ENCODE data around the gene SPDYC.

Gene SPDYC

DNA sequence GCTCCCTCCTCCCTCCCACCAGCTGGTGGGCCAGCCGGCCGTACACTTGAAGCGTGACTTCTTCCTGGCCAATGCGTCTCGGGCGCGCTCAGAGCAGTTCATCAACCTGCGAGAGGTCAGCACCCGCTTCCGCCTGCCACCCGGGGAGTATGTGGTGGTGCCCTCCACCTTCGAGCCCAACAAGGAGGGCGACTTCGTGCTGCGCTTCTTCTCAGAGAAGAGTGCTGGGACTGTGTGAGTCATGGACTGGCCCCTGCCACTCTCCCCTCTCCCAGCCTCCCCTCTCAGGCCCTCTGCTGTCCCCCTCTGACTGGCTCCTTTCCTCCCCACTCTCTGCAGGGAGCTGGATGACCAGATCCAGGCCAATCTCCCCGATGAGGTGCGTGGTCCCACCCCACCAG is 36.4 kb downstream of the SPDYC start:
- no peak for DNase-seq (ENCODE audit: low read depth in 2 of 2)

DNA sequence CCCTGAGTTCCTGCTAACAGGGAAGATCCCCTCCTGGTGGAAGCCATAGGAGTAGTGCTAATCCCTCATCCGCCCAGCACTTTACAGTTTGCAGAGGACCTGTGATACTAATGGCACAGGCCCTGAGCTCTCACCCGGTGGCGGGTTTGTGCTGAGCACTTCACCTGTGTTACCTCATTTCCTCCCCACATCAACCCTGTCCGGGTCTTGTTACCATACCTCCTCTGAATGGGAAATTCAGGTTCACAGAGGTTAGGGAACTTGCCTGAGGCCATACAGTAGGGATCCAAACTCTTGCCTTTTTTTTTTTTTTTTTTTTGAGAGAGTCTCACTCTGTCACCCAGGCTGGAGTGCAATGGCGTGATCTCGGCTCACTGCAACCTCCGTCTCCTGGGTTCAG is 36.9 kb downstream of the SPDYC start:
- no peak for DNase-seq (ENCODE audit: low read depth in 2 of 2)

DNA sequence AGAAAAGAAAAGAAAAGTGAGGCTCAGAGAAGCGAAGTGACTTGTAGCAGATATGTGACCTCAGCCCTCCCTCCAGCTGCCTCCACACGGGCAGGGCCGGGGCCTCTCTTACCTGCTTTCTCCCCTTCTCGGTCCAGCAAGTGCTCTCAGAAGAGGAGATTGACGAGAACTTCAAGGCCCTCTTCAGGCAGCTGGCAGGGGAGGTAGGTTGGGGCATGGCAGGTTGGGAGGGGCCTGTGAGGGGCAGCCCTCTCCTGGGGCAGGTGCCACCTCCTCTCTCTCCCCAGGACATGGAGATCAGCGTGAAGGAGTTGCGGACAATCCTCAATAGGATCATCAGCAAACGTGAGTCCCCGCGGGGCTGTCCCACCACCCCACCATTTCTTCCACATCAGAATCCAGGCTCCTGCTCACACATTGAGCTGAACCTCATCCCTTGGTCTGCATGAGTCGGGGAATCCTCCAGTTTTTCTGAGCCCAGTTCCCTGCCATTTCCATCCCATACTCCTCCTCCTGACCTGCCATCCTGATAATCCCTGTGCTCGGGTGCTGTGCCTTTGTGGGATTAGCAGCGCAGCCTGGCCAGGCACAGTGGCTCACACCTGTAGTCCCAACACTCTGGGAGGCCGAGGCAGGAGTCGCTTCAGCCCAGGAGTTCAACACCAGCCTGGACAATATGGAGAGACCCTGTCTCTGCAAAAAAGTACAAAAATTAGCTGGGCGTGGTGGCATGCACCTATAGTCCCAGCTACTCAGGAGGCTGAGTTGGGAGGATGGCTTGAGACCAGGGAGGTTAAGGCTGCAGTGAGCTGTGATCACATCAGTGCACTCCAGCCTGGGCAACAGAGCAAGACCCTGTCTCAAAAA is 38.1 kb downstream of the SPDYC start:
- DNase-seq (ENCODE audit: low read depth in 2 of 2): no peak

DNA sequence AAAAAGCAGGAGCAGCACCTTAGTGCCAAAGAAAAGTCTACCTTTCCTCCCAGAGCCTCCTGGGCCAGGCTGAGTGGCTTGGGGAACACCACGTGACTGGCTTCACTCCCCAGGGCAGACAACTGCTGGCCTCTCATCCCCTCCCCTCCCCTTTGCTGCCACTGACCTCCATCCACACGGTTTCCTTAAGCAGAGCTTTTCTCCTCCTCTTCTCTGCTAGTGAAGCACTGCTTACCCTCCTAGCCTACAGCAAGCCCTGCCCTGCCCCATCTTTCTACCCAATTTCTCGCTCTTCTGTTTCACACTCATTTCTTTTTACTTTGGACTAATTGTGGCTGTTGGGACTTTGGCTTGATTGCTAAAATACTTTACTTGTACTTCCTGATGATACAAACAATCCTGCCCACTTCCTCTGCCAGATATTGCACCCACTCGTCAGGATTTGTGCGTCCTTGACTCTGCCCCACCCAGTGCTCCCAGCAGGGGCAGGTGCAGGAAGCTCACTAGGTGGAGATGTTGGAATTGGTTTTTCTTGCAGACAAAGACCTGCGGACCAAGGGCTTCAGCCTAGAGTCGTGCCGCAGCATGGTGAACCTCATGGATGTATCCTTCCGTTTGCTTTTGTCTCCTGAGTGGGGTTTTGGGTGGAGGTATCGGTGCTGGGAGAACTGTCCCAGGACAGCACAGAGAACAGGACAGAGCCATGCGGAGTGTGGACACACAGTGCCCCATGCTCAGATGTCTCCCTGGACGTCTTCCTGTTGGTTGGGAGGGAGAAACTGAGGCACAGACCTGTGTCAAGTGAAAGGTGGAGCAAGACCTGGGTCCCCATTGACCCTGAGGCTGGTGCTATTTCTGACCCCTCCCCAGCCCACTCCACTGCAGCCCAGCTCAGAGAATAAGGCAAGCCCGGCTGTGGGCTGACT is 39.0 kb downstream of the SPDYC start:
- DNase-seq (ENCODE audit: low read depth in 2 of 2): no peak

DNA sequence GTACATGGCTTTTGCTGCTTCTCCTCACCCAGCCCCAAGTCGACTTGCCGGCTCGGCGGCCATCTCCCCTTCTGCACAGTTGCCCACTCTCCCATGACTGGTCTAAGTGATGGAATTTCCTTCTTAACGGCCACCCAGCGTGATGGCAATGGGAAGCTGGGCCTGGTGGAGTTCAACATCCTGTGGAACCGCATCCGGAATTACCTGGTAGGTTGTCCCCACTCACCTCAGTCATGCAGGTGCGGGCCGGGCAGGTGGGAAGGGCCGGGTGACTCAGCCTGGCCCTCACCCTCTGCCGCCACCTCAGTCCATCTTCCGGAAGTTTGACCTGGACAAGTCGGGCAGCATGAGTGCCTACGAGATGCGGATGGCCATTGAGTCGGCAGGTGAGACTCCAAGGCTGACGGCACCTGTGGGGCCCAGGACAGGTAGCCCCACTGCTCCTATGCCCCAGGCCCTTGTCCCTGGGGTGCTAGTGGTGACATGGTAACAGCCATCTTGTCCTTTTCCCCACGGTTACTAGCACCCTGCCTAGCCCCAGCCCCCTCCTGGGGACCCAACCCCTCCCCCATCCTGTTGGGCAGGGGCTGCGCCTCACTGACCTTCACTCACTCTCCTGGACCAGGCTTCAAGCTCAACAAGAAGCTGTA is 39.8 kb downstream of the SPDYC start:
- DNase-seq (ENCODE audit: low read depth in 2 of 2): no peak

DNA sequence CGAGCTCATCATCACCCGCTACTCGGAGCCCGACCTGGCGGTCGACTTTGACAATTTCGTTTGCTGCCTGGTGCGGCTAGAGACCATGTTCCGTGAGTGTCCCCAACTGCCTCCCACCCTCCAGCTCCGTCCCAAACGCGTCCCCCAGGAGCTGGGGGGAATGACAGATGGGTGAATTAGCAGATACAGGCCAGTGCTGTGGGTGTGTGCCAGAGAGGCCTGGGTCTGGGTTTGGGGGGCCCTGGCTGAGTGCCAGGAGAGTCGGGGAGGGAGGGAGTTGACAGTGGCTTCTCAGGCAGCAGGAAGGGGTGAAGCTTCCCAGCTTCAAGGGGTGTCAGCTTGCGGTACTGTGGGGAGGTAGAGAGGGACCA is 40.3 kb downstream of the SPDYC start:
- DNase-seq (ENCODE audit: low read depth in 2 of 2): no peak

DNA sequence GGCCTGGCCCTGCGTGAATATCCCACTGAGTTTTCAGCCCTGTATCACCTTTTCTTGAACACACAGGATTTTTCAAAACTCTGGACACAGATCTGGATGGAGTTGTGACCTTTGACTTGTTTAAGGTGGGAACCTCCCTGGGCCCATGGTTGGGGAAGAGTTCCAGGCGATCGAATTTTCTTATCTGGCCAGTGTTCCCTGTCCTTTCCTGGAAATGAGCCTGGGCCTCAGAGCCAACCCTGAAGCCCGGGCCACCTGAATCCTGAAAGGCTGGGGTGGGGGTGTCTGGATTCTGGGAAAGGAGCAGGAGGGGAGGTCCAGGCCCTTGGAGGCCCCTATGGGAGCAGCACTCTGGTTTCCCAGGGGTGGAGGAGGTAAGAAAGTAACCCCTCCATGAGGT is 40.7 kb downstream of the SPDYC start:
- no peak for DNase-seq (ENCODE audit: low read depth in 2 of 2)

DNA sequence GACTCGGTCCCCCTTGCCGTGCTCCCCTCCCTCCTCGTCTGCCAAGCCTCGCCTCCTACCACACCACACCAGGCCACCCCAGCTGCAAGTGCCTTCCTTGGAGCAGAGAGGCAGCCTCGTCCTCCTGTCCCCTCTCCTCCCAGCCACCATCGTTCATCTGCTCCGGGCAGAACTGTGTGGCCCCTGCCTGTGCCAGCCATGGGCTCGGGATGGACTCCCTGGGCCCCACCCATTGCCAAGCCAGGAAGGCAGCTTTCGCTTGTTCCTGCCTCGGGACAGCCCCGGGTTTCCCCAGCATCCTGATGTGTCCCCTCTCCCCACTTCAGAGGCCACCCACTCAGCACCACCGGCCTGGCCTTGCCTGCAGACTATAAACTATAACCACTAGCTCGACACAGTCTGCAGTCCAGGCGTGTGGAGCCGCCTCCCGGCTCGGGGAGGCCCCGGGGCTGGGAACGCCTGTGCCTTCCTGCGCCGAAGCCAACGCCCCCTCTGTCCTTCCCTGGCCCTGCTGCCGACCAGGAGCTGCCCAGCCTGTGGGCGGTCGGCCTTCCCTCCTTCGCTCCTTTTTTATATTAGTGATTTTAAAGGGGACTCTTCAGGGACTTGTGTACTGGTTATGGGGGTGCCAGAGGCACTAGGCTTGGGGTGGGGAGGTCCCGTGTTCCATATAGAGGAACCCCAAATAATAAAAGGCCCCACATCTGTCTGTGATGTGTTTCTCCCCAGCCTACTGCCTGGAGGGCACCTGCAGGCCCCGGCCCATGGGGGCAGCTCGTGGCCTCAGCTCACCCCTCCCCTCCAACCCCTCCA is 41.5 kb downstream of the SPDYC start:
- no peak for DNase-seq (ENCODE audit: low read depth in 2 of 2)

DNA sequence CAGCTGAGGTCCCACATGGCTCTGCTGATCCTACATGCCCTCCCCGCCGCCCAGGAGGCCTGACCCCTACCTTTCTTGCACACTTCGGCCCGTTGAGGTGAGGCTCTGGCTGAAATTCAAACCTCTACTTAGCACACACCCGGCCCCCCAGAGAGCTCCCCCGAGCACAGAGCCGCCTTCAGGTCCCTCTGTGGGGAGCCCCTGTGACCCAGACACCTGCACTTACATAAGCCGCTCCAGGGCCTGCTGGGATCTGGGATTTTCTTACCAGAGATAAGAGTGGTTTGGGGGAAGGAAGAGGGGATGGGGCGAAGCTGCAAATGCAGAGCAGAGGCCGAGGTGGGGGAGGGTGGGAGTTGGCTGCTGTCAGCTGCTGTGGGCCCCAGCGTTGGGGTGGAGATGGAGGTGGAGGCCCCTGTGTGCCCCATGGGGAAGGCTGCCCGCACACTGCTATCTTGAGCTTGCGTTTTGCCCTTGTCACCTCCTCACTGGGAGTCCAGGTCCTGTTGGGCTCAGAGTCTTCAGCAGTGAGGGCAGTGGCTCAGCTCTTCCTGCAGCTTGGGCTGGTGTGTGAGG is 42.3 kb downstream of the SPDYC start:
- DNase-seq (ENCODE audit: low read depth in 2 of 2): no peak

DNA sequence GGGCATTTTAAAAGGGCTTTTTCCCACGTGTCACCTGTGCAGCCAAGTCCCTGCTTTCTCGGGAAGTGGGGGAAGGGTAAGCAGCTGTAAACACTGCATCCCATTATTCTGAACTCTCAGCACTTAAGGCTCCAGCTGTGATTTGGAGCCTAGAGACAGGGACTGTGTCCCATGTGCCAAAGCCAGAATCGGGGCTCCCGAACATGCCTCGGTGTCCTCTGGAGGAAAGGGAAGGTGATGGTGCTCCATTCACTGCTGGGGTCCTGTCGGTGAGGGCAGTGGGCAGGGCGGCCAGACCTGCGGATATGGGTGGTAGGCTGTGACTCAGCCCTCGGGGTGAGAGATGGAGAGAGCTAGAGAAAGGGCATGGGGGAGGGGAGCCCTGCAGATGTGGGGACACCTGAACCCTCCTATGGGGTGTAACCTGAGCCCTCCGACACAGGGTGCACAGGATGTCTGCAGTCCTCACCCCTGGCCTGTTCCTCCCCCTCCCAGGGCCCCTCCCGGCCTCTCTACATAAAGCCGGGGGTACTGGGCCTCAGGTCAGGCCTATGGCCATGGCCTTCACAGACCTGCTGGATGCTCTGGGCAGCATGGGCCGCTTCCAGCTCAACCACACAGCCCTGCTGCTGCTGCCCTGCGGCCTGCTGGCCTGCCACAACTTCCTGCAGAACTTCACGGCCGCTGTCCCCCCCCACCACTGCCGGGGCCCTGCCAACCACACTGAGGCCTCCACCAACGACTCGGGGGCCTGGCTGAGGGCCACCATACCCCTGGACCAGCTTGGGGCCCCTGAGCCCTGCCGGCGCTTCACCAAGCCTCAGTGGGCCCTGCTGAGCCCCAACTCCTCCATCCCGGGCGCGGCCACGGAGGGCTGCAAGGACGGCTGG is 43.5 kb downstream of the SPDYC start:
- DNase-seq (ENCODE audit: low read depth in 2 of 2): no peak

DNA sequence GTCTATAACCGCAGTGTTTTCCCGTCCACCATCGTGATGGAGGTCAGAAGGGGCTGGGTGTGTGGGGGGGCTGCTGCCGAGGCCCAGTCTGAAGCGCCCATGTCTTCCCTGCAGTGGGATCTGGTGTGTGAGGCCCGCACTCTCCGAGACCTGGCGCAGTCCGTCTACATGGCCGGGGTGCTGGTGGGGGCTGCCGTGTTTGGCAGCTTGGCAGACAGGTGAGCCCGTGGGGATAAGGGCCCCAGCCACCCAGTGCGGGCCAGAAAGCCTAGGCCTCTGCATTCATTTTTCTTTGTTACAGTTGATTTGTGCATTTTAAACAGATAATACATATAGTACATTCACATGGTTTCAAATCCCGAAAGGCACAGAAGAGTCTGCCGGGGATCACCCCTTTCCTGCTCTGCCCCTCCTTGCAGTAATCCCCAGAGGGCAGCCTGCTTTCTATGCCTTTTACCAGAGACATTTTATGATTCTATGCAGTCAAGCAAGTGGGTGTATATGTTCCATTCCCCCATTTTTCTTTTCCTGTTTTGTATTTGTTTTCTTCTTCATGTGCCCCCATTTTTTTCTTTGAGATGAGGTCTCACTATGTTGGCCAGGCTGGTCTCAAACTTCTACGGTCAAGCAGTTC is 44.3 kb downstream of the SPDYC start:
- no peak for DNase-seq (ENCODE audit: low read depth in 2 of 2)

DNA sequence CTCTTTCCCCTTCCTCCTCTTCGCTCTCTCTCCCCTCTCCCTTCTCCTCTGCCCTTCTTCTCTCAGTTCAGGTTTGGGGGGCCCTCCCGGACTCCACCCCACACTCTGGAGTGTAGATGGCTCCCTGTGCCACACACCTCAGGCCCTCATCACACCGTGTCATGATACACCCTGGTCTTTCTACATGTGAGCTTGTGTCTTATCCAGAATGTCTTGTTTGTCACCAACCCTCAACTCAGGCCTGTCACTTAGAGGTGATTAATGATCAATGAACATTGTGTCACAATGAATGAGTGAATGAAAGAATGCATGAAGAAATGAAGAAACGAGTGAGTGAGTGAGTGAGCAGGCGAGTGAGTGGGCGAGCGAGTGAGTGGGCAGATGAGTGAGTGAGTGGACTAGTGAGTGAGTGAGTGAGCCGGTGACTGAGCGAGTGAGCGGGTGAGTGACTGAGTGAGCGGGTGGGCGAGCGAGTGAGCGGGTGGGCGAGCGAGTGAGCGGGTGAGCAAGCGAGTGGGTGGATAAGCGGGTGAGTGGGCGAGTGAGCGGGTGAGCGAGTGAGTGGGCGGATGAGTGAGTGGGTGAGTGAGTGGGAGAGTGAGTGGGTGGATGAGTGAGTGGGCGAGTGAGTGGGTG is 45.5 kb downstream of the SPDYC start:
- DNase-seq (ENCODE audit: low read depth in 2 of 2): no peak

DNA sequence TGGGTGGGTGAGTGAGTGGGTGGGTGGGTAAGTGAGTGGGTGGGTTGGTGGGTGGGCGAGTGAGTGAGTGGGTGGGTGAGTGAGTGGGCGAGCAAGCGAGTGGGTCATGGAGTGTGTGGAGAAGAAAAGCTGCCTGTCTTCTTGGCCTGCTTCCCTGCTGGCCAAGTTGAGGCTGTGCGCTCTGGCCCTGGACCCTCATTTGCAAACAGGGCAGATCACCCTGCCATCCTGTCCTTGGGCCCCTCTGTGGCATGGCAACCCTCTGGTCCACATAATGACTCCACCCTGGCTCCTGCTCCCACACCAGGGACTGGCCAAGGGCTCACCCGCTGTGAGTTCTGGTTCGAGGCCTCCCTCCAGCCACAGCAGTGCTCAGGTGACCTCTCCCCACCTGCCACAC is 46.8 kb downstream of the SPDYC start:
- DNase-seq (ENCODE audit: low read depth in 2 of 2): no peak

DNA sequence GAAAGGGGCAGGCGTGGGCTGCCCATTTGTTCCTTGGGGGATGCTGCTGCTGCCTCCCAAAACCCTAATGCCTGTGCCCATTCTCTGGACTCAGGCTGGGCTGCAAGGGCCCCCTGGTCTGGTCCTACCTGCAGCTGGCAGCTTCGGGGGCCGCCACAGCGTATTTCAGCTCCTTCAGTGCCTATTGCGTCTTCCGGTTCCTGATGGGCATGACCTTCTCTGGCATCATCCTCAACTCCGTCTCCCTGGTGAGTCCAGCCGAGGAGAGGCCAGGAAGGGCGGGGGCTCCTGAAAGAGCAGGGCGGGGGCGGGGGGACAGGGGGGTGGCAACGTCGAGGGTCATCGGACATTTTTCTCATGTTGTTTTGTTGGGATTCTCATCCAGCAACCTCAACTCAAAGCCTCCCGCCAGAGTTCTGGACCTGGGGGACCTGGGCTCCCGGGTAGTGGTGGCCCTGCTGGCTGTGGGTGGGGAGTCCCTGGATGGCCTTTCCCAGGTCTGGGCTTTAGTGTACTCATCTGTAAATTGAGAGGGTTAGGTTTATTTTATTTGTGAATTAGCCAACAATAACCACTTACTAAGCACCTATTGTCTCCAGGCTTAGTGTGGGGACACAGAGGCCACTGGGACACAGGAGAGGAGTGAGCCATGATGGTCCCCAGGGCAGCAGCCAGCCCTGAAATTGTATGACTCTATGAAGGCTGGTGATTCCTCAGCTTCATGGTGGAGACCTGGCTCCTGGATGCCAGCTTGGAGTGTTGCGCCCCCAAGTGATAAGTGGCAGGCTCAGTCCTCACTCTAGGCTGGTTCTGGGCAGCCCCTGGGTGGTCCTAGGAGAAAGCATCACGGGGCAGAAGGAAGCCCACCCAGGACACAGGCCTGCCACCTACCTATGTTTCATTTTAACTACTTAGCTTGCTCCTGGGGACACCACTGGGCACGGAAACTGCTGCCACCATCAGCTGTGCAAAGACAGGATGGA is 47.7 kb downstream of the SPDYC start:
- DNase-seq (ENCODE audit: low read depth in 2 of 2): no peak

DNA sequence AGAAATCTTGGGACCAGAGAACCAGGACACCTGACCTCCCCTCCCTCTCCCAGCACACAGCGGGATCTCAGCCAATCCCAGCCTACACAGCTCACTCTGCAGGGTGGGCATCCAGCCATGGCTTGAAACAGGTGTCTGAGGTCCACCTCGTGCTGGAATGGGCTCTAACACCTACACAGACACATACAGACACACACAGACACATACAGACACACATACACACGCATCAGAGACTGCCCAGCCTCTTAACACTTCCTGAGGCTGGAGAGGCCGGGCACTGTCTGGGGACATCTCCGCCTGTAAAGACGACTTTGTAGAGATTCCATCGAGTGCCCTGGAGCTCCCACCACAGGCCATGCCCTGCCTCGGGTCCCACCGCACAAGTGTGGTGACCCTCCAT is 48.4 kb downstream of the SPDYC start:
- DNase-seq (ENCODE audit: low read depth in 2 of 2): no peak

DNA sequence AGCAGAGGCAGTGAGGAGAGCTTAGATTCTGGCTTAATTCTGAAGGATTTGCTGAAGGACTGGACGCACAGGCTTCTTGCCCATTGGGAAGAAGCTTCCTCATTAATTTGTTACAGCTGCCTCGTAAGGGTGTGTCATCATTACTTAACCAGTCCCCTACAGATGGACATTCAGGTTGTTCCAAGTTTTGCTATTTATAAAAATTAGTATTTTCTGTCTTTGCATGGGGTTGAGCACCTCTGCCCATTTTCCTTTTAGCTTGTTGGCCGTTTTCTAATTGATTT is 49.8 kb downstream of the SPDYC start:
- no peak for DNase-seq (ENCODE audit: low read depth in 2 of 2)

DNA sequence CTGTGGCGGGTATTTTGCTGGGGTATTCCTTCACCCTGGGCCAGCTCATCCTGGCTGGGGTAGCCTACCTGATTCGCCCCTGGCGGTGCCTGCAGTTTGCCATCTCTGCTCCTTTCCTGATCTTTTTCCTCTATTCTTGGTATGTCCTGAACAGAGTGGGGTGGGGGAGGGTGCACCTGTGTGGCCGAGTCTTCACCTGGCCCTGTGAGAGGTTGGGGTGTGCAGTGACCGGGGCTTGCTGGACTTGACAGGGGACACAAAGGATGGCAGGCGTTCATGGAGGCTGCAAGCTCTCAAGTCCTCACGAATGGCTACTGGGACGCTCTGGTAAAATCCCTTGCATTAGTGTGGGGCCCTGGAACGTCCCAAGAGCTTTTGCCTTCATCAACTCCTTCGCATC is 51.0 kb downstream of the SPDYC start:
- no peak for DNase-seq (ENCODE audit: low read depth in 2 of 2)
